Sigmoid colon (tissue), 7 donors: ENCODE data around the gene SV2B. TPM values are rescaled to one million over a fixed set of nuclear protein-coding genes. Genes with fewer than 3 reads are reported as not detected.

ENCODE experiments used
- DNase-seq: peaks from one replicate; pipeline ENCODE4 v3.0.0-alpha.2; 2019
- H3K27ac ChIP-seq, 4 donors: fragments of 200-600 bp; sonication (generic); one replicate each; pipeline ENCODE4 v1.5.1; 2016 to 2019; ENCODE audit warnings: mild to moderate bottlenecking in 1 of 4
- H3K27me3 ChIP-seq, 3 donors: fragments of 200-600 bp; sonication (generic); one replicate each; pipeline ENCODE4 v1.5.1; 2019; ENCODE audit warnings: mild to moderate bottlenecking in 1 of 3
- H3K36me3 ChIP-seq, 4 donors: fragments of 200-600 bp; sonication (generic); one replicate each; pipeline ENCODE4 v1.5.1; 2016 to 2019
- H3K4me1 ChIP-seq, 4 donors: fragments of 200-600 bp; sonication (generic); one replicate each; pipeline ENCODE4 v1.5.1; 2017 to 2019
- H3K4me3 ChIP-seq, 4 donors: fragments of 200-600 bp; sonication (generic); one replicate each; pipeline ENCODE4 v1.5.1; 2017 to 2019; ENCODE audit warnings: mild to moderate bottlenecking in 2 of 4, moderate library complexity in 1 of 4
- H3K9me3 ChIP-seq, 4 donors: fragments of 200-600 bp in 3 of 4; sonication (generic) in 3 of 4; one replicate each; pipeline versions ENCODE4 v1.5.1 to v1.6.1; 2013 to 2019
- CTCF ChIP-seq, 4 experiments: fragments of 450-650 bp in 3 of 4; fragments of 200-600 bp in 1 of 4; IDR thresholded peaks; one replicate each; pipeline ENCODE4 v1.5.1; 2016 to 2019; ENCODE audit warnings: antibody characterized with exemption in 4 of 4, mild to moderate bottlenecking in 3 of 4, moderate library complexity in 2 of 4
- EP300 ChIP-seq, 4 donors: sonication (generic); formaldehyde crosslinking; IDR thresholded peaks; one replicate each; pipeline ENCODE4 v1.6.1; 2017; ENCODE audit warnings: antibody characterized with exemption in 4 of 4
- POLR2A ChIP-seq, 2 donors: fragments of 450-650 bp; IDR thresholded peaks; one replicate each; pipeline ENCODE4 v1.6.1; 2016; ENCODE audit warnings: antibody characterized with exemption in 2 of 2, mild to moderate bottlenecking in 2 of 2, moderate library complexity in 2 of 2
- POLR2AphosphoS5 ChIP-seq, 4 donors: sonication (generic); formaldehyde crosslinking; IDR thresholded peaks; one replicate each; pipeline ENCODE4 v1.6.1; 2017; ENCODE audit warnings: antibody characterized with exemption in 4 of 4
- WGBS, 2 donors: extraction: QIAGEN DNeasy Blood & Tissue Kit; methylation state at CpG; one replicate each; pipeline ENCODE4 v1.1.7; 2013; 5-methylcytosine and 5-hydroxymethylcytosine counted together
- intact Hi-C: fragments of 100-400 bp; cut with DNase I; formaldehyde crosslinking; loops from one replicate; pipeline ENCODE4 v1.15.1; 2023
- polyA plus RNA-seq, 3 donors: library from polyadenylated mRNA; stranded (reverse); fragments of 200-250 nt; gene quantifications; one replicate each; pipeline ENCODE4 v1.2.3, GENCODE V29; 2013
- total RNA-seq, 4 donors: library from RNA; depleted of rRNA; stranded (reverse); fragments of >200 nt; gene quantifications; one replicate each; pipeline ENCODE4 v1.1.0, GENCODE V29; 2016
- donor health status: healthy with polysubstance abuse.
- donor health status: Bipolar disorder and iron deficiency.
- donor health status: healthy.

Gene SV2B
- total and polyA plus RNA-seq, 7 donors = 2.0 to 5.0 (median 3.1) TPM; not detected in 2

- no peaks in the 10 kb centered on the region for H3K27me3 ChIP-seq
- H3K4me3 ChIP-seq = no peak overlapping the region
- H3K36me3 ChIP-seq = no peaks in the 10 kb centered on the region
- no peaks in the 10 kb centered on the region for H3K9me3 ChIP-seq
- intact Hi-C loops = no loop called here
- no peak overlapping the region for H3K27ac ChIP-seq
- no peak for DNase-seq
- WGBS, 2 donors = 86 to 88% methylated on average over 4 of the region's 4 CpGs
- H3K4me1 ChIP-seq = no peaks in the 10 kb centered on the region
- TF ChIP-seq POLR2A (IDR thresholded peaks at IDR 0.05) (no peak), CTCF (IDR thresholded peaks at IDR 0.05) (no peak), EP300 (IDR thresholded peaks at IDR 0.05) (no peak), POLR2AphosphoS5 (IDR thresholded peaks at IDR 0.05) (no peak)
Observed at GRCh38 chr15:91244919-91245318, 144.9 kb downstream of the SV2B start.

GRCh38 chr15:91246998-91247397 is 146.9 kb downstream of the SV2B start:
- no peaks in the 10 kb centered on the region for H3K4me1 ChIP-seq
- no peaks in the 10 kb centered on the region for H3K9me3 ChIP-seq
- no peak overlapping the region for H3K4me3 ChIP-seq
- intact Hi-C loops = no loop called here
- 43 to 63% methylated on average over 2 of the region's 2 CpGs for WGBS, 2 donors
- no peak for TF ChIP-seq CTCF (IDR thresholded peaks at IDR 0.05)
- no peak for TF ChIP-seq POLR2A (IDR thresholded peaks at IDR 0.05)
- no peak for TF ChIP-seq EP300 (IDR thresholded peaks at IDR 0.05)
- no peak for TF ChIP-seq POLR2AphosphoS5 (IDR thresholded peaks at IDR 0.05)
- DNase-seq = no peak
- no peaks in the 10 kb centered on the region for H3K36me3 ChIP-seq
- H3K27me3 ChIP-seq = no peaks in the 10 kb centered on the region
- no peak overlapping the region for H3K27ac ChIP-seq

GRCh38 chr15:91249591-91249990 is 149.5 kb downstream of the SV2B start:
- no peak for TF ChIP-seq CTCF (IDR thresholded peaks at IDR 0.05)
- no peak for TF ChIP-seq POLR2A (IDR thresholded peaks at IDR 0.05)
- TF ChIP-seq POLR2AphosphoS5 (IDR thresholded peaks at IDR 0.05) = no peak
- TF ChIP-seq EP300 (IDR thresholded peaks at IDR 0.05) = no peak
- H3K36me3 ChIP-seq = no peaks in the 10 kb centered on the region
- H3K27me3 ChIP-seq = no peaks in the 10 kb centered on the region
- no peaks in the 10 kb centered on the region for H3K9me3 ChIP-seq
- H3K27ac ChIP-seq = no peak overlapping the region
- no peak overlapping the region for H3K4me3 ChIP-seq
- WGBS, 2 donors = 75 to 91% methylated on average over 3 of the region's 3 CpGs
- intact Hi-C loops = no loop called here
- DNase-seq = no peak
- H3K4me1 ChIP-seq = no peaks in the 10 kb centered on the region

- no peak overlapping the region for H3K27ac ChIP-seq
- no peaks in the 10 kb centered on the region for H3K9me3 ChIP-seq
- TF ChIP-seq EP300 (IDR thresholded peaks at IDR 0.05) = no peak
- TF ChIP-seq POLR2A (IDR thresholded peaks at IDR 0.05) = no peak
- no peak for TF ChIP-seq CTCF (IDR thresholded peaks at IDR 0.05)
- no peak for TF ChIP-seq POLR2AphosphoS5 (IDR thresholded peaks at IDR 0.05)
- no peak for DNase-seq
- H3K36me3 ChIP-seq = no peaks in the 10 kb centered on the region
- H3K4me3 ChIP-seq = no peak overlapping the region
- 88 to 92% methylated on average over 7 of the region's 7 CpGs for WGBS, 2 donors
- no peaks in the 10 kb centered on the region for H3K27me3 ChIP-seq
- intact Hi-C loops = no loop called here
- no peaks in the 10 kb centered on the region for H3K4me1 ChIP-seq
Observed at GRCh38 chr15:91252322-91252721, 152.3 kb downstream of the SV2B start.

DNA sequence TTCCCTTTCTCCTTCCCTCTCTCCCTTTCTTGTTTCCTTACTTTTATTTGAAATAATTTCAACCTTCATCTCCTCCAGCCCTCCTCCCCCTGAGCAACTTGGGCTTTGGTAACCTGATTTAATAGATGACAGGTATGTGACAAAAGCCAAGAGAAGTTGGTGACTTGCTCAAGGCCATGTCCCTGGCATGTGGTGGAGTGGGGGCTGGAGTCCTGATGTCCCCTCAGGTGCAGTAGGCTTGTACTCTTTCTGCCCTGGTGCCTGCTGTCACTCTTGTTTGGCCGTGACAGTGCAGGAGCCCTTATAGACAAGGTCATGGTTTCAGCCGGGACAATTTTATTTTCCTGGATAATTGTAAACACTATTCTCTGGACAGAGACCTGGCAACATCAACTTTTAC is 152.7 kb downstream of the SV2B start:
- H3K27me3 ChIP-seq = no peaks in the 10 kb centered on the region
- no peak overlapping the region for H3K27ac ChIP-seq
- H3K4me1 ChIP-seq = no peaks in the 10 kb centered on the region
- no peak for DNase-seq
- 52 to 75% methylated on average over 2 of the region's 2 CpGs for WGBS, 2 donors
- no peak overlapping the region for H3K4me3 ChIP-seq
- TF ChIP-seq POLR2A (IDR thresholded peaks at IDR 0.05) (no peak), EP300 (IDR thresholded peaks at IDR 0.05) (no peak), CTCF (IDR thresholded peaks at IDR 0.05) (no peak), POLR2AphosphoS5 (IDR thresholded peaks at IDR 0.05) (no peak)
- no peaks in the 10 kb centered on the region for H3K36me3 ChIP-seq
- intact Hi-C loops = no loop called here
- no peaks in the 10 kb centered on the region for H3K9me3 ChIP-seq
